Measurements from ENCODE around the gene ABCA2. TPM values are rescaled to one million over a fixed set of nuclear protein-coding genes. Genes with fewer than 3 reads are reported as not detected.

Gene ABCA2
- total RNA-seq, 1 experiment from 2014 or later: 22.4 TPM

DNA sequence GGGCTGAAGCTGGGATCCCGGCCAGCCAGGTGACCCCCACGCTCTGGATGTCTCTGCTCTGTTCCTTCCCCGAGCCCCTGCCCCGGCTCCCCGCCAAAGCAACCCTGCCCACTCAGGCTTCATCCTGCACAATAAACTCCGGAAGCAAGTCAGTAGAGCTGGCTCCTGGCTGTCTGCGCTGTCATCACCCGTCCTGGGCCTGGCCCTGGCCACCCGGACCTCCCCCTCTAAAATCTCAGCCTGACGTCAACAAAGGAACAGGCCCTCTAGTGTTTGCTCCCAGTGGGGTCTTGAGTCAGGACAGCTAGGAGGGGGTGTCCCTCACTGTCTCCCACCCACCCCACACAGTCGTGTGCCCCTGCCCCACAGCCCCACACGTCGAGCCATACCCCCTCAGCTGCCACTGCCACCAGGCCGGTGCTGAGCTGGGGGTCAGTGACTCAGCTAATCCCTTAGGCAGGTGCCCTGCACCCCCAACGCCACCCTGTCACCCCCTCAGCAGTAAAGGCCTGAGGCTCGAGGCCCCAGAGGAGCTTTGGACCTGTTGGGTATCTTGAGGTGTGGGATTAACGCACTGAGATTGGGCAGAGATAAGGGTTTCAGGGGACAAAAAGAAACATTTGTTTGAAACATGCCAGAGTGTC lies 46.3 kb downstream of the ABCA2 start:
- Histone ChIP-seq H3K23ac (ENCODE audit: insufficient read length, low read depth, low read length) (no peak overlapping the region), H4K91ac (ENCODE audit: insufficient read length, low read depth, low read length) (no peak overlapping the region), H2BK20ac (ENCODE audit: low read depth, low read length, poor library complexity, severe bottlenecking) (no peak overlapping the region), H4K5ac (ENCODE audit: insufficient read length, low read depth, low read length) (no peak overlapping the region), H4K20me1 (ENCODE audit: control insufficient read depth, insufficient read depth, insufficient read length) (no peaks in the 10 kb centered on the region), H3K27ac (ENCODE audit: insufficient read length, low read depth, low read length) (no peak overlapping the region), H3K4me1 (ENCODE audit: insufficient read depth, low read length) (no peaks in the 10 kb centered on the region; the same call in 1 of the 2 replicates), H3K79me2 (ENCODE audit: insufficient read depth, low read length) (no peaks in the 10 kb centered on the region), H2BK120ac (ENCODE audit: low read depth, low read length, poor library complexity, severe bottlenecking) (no peak overlapping the region), H3K23me2 (ENCODE audit: insufficient read length, low read depth, low read length, poor library complexity, severe bottlenecking) (peaks cover 9% of the 10 kb centered on the region), H3K79me1 (ENCODE audit: insufficient read depth, low read depth, low read length, poor library complexity, severe bottlenecking) (no peaks in the 10 kb centered on the region), H3K9ac (ENCODE audit: extremely low read depth, insufficient read length, low read length) (no peak overlapping the region), H3K27me3 (ENCODE audit: insufficient read depth, low read length) (no peaks in the 10 kb centered on the region), H3K4ac (ENCODE audit: low read depth, low read length) (no peak overlapping the region), H2BK15ac (ENCODE audit: low read depth, low read length) (no peak overlapping the region), H3K4me2 (ENCODE audit: insufficient read depth, insufficient read length, low read length) (no peak overlapping the region), H2BK5ac (ENCODE audit: insufficient read length, low read length) (no peak overlapping the region), H2BK12ac (ENCODE audit: insufficient read length, low read depth, low read length) (no peak overlapping the region), H2AFZ (ENCODE audit: low read length) (no peak overlapping the region), H2AK5ac (ENCODE audit: insufficient read length, low read length) (no peak overlapping the region), H3K14ac (ENCODE audit: insufficient read depth, low read length) (no peak overlapping the region), H3K9me3 (ENCODE audit: control insufficient read depth, low read depth, low read length) (no peaks in the 10 kb centered on the region), H4K8ac (replicated peaks; ENCODE audit: insufficient read length, low read depth, low read length) (no peak overlapping the region), H3T11ph (ENCODE audit: low read length) (no peak overlapping the region), H3K18ac (ENCODE audit: insufficient read length, low read depth, low read length) (no peak overlapping the region), H3K56ac (ENCODE audit: insufficient read length, low read depth, low read length) (no peak overlapping the region)
- no peak for DNase-seq
- Mint-ChIP-seq H3K27ac (no peak overlapping the region), H3K36me3 (ENCODE audit: insufficient read depth in 1 of 3, low read depth in 3 of 3) (peaks cover 0 to 3% (median 0%) of the 10 kb centered on the region in 3 experiments; a peak in 1 of 7 replicates), H3K27me3 (ENCODE audit: low read depth) (peaks cover 5% of the 10 kb centered on the region), H3K4me1 (peaks cover 2 to 13% of the 10 kb centered on the region in 2 experiments), H3K4me3 (no peak overlapping the region), H3K9me3 (no peaks in the 10 kb centered on the region)
- WGBS (ENCODE audit: extremely low coverage, insufficient read length, low lambda C conversion rate): no CpG with 5 or more reads among the region's 17 CpGs
- TF ChIP-seq, protein P1, sequence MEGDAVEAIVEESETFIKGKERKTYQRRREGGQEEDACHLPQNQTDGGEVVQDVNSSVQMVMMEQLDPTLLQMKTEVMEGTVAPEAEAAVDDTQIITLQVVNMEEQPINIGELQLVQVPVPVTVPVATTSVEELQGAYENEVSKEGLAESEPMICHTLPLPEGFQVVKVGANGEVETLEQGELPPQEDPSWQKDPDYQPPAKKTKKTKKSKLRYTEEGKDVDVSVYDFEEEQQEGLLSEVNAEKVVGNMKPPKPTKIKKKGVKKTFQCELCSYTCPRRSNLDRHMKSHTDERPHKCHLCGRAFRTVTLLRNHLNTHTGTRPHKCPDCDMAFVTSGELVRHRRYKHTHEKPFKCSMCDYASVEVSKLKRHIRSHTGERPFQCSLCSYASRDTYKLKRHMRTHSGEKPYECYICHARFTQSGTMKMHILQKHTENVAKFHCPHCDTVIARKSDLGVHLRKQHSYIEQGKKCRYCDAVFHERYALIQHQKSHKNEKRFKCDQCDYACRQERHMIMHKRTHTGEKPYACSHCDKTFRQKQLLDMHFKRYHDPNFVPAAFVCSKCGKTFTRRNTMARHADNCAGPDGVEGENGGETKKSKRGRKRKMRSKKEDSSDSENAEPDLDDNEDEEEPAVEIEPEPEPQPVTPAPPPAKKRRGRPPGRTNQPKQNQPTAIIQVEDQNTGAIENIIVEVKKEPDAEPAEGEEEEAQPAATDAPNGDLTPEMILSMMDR (conservative IDR thresholded peaks at IDR 0.05): no peak

Measured in H9 (cell line).